Left ventricle myocardium inferior (tissue), 1 donor: ENCODE results near the gene GJB4. TPM values are rescaled to one million over a fixed set of nuclear protein-coding genes. Genes with fewer than 3 reads are reported as not detected.
A peak's percentile ranks its signal among the peaks of the same experiment; 100 is the strongest.

Experiments used
- DNase-seq: peaks from one replicate; pipeline ENCODE4 v3.0.0-alpha.2; 2020
- H3K27ac ChIP-seq: fragments of 200-600 bp; replicated peaks from 2 replicates; pipeline ENCODE4 v1.8.0; 2021
- H3K27me3 ChIP-seq: fragments of 200-600 bp; 2 replicates; pipeline ENCODE4 v1.8.0; 2021; ENCODE audit warnings: low read depth
- H3K36me3 ChIP-seq: fragments of 200-600 bp; 2 replicates; pipeline ENCODE4 v1.8.0; 2021
- H3K4me1 ChIP-seq: fragments of 200-600 bp; 2 replicates; pipeline ENCODE4 v1.8.0; 2021
- H3K4me3 ChIP-seq: fragments of 200-600 bp; 2 replicates; pipeline ENCODE4 v1.8.0; 2021; ENCODE audit warnings: mild to moderate bottlenecking, moderate library complexity
- H3K9me3 ChIP-seq: fragments of 200-600 bp; replicated peaks from 2 replicates; pipeline ENCODE4 v1.8.0; 2021
- CTCF ChIP-seq: fragments of 200-600 bp; IDR thresholded peaks from 2 replicates; pipeline ENCODE4 v1.8.0; 2021; ENCODE audit warnings: antibody characterized with exemption, mild to moderate bottlenecking, borderline replicate concordance
- intact Hi-C: fragments of 100-400 bp; cut with micrococcal nuclease; formaldehyde crosslinking; loops from one replicate; pipeline ENCODE4 v1.11.0; 2022
- total RNA-seq: library from RNA; stranded (reverse); fragmentation: NEBNext Ultra II Directional; extraction: Animal tissue kit (Norgen Biotek cat#: 25700); gene quantifications from one replicate; pipeline ENCODE4 v1.2.1, GENCODE V29; 2021
- donor health status: DM: no; HTN: yes; CAD: no; lungs with severe emphysema.

GJB4 gene
- total RNA-seq, 1 donor from 2014 or later = not detected

GRCh38 chr1:34781844-34782391, 22.4 kb downstream of the GJB4 start:
- Histone ChIP-seq H3K36me3 (no peaks in the 10 kb centered on the region), H3K9me3 (no peaks in the 10 kb centered on the region), H3K4me3 (peak overlapping the region; percentile 54), H3K27ac (no peak overlapping the region), H3K4me1 (peaks cover 22% of the 10 kb centered on the region), H3K27me3 (peaks cover 66% of the 10 kb centered on the region)
- DNase-seq = no peak
- no peak for TF ChIP-seq CTCF
- intact Hi-C loops = no loop called here

- intact Hi-C loops = no loop called here
- no peak for DNase-seq
- Histone ChIP-seq H3K9me3 (no peaks in the 10 kb centered on the region), H3K27ac (no peak overlapping the region), H3K4me3 (no peak overlapping the region), H3K4me1 (peaks cover 35% of the 10 kb centered on the region), H3K27me3 (peaks cover 43% of the 10 kb centered on the region), H3K36me3 (no peaks in the 10 kb centered on the region)
- TF ChIP-seq CTCF = no peak
Measured at GRCh38 chr1:34784751-34785221, 25.2 kb downstream of the GJB4 start.

GRCh38 chr1:34785231-34785874, 25.8 kb downstream of the GJB4 start:
- no peak for DNase-seq
- Histone ChIP-seq H3K9me3 (no peaks in the 10 kb centered on the region), H3K4me1 (peaks cover 35% of the 10 kb centered on the region), H3K36me3 (no peaks in the 10 kb centered on the region), H3K27me3 (peaks cover 38% of the 10 kb centered on the region), H3K4me3 (no peak overlapping the region), H3K27ac (no peak overlapping the region)
- intact Hi-C loops = no loop called here
- TF ChIP-seq CTCF = no peak

- no peak overlapping the region for H3K27ac ChIP-seq
- DNase-seq = no peak
- no peaks in the 10 kb centered on the region for H3K9me3 ChIP-seq
- H3K4me1 ChIP-seq = peaks cover 32% of the 10 kb centered on the region
- no peaks in the 10 kb centered on the region for H3K36me3 ChIP-seq
- intact Hi-C loops = no loop called here
- peaks cover 38% of the 10 kb centered on the region for H3K27me3 ChIP-seq
- TF ChIP-seq CTCF = no peak
- H3K4me3 ChIP-seq = no peak overlapping the region
Measured at GRCh38 chr1:34785875-34786470, 26.4 kb downstream of the GJB4 start.

- Histone ChIP-seq H3K27ac (peak overlapping the region; percentile 38), H3K27me3 (peaks cover 38% of the 10 kb centered on the region), H3K9me3 (no peaks in the 10 kb centered on the region), H3K4me1 (peaks cover 26% of the 10 kb centered on the region), H3K4me3 (no peak overlapping the region), H3K36me3 (no peaks in the 10 kb centered on the region)
- TF ChIP-seq CTCF = peak; percentile 89
- intact Hi-C loops = no loop called here
- peak; percentile 70 for DNase-seq
Measured at GRCh38 chr1:34786521-34787325, 27.2 kb downstream of the GJB4 start.
